Measurements from ENCODE around the gene SOX5. TPM values are rescaled to one million over a fixed set of nuclear protein-coding genes. Genes with fewer than 3 reads are reported as not detected.

SOX5 gene
- total RNA-seq, 1 donor from 2014 or later = 21.1 TPM

DNA sequence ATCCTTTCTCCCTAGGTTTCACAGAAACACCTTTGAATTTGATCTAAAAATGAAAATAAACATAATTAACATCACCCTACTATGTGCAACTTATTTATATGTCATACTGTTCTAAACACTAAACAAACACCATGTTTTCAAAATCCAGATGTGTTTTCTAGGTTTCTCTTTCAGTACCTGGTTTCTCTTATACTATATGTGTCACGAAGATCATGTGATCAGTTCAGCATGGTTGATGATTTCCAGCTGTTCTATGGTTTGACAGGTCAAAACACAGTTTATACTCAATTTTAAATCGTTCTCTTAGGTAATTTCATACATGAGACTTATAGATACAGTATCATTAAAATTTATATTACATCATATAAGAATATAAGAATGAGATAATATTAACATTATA lies 373.1 kb downstream of the SOX5 start:
- TF ChIP-seq POLR2A (IDR thresholded peaks at IDR 0.05) (no peak), POLR2AphosphoS5 (IDR thresholded peaks at IDR 0.05; ENCODE audit: insufficient read depth in 1 of 2, low read depth in 1 of 2) (no peak)
- TF ChIP-seq, protein P1, sequence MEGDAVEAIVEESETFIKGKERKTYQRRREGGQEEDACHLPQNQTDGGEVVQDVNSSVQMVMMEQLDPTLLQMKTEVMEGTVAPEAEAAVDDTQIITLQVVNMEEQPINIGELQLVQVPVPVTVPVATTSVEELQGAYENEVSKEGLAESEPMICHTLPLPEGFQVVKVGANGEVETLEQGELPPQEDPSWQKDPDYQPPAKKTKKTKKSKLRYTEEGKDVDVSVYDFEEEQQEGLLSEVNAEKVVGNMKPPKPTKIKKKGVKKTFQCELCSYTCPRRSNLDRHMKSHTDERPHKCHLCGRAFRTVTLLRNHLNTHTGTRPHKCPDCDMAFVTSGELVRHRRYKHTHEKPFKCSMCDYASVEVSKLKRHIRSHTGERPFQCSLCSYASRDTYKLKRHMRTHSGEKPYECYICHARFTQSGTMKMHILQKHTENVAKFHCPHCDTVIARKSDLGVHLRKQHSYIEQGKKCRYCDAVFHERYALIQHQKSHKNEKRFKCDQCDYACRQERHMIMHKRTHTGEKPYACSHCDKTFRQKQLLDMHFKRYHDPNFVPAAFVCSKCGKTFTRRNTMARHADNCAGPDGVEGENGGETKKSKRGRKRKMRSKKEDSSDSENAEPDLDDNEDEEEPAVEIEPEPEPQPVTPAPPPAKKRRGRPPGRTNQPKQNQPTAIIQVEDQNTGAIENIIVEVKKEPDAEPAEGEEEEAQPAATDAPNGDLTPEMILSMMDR (IDR thresholded peaks at IDR 0.05) = no peak
- Histone ChIP-seq H3K27me3 (no peaks in the 10 kb centered on the region), H3K4me1 (no peaks in the 10 kb centered on the region), H3K36me3 (no peaks in the 10 kb centered on the region), H3K9me3 (no peaks in the 10 kb centered on the region), H3K27ac (no peak overlapping the region), H3K4me3 (no peak overlapping the region)
- no peak for DNase-seq (ENCODE audit: extremely low spot score in 2 of 2)
- intact Hi-C loops (cut with DNase I) = no loop called here

DNA sequence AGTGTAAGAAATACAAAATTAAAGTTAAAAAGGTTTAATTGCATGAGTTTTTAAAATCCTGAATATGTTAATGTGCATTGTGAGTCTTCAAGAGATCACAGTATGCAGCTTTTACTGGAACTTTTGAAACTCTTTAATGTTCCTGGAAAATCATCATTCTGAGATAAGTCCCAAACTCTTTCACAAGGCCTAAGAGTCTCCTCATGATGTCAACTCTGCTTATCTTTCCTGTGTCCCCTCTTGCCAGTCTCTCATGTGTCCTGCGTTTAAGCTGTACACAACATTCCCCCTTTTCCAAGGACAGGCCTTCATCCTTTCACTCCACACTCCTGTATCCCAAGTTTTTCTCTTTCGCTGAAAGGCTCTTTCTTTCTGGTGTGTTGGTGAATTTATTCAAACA lies 380.1 kb downstream of the SOX5 start:
- peaks cover 12% of the 10 kb centered on the region for H3K4me1 ChIP-seq

DNA sequence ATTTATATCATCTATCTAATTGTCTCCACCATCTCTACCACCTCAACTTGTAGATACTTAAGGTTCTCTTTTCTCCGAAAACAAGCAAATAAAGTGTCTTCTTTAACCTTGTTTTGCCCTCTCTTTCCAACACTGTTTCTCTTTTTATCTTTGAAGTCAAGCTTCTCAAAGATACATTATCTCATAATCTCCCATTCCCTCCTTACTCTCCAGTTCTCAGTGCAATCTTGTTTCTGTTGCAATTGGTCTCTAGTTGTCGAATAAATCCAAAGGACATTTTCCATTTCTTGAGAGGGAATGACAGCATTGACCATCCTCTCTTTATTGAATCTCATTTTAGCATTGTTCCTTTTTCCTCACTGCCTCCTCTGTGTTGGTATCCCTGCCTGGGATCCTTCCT lies 383.3 kb downstream of the SOX5 start:
- no peaks in the 10 kb centered on the region for H3K9me3 ChIP-seq
- no peaks in the 10 kb centered on the region for H3K36me3 ChIP-seq
- intact Hi-C loops (cut with DNase I) = no loop called here
- DNase-seq (ENCODE audit: extremely low spot score in 2 of 2) = no peak
- no peak overlapping the region for H3K4me3 ChIP-seq
- TF ChIP-seq, protein P1 (IDR thresholded peaks at IDR 0.05) = no peak
- no peak for TF ChIP-seq POLR2AphosphoS5 (IDR thresholded peaks at IDR 0.05; ENCODE audit: insufficient read depth in 1 of 2, low read depth in 1 of 2)
- TF ChIP-seq POLR2A (IDR thresholded peaks at IDR 0.05) = no peak
- H3K27me3 ChIP-seq = no peaks in the 10 kb centered on the region
- peaks cover 15% of the 10 kb centered on the region for H3K4me1 ChIP-seq
- H3K27ac ChIP-seq = no peak overlapping the region

More for the DNA sequence above, 380.1 kb downstream of the SOX5 start:
- no peak for DNase-seq (ENCODE audit: extremely low spot score in 2 of 2)
- TF ChIP-seq, protein P1 (IDR thresholded peaks at IDR 0.05) = no peak
- TF ChIP-seq POLR2A (IDR thresholded peaks at IDR 0.05) (no peak), POLR2AphosphoS5 (IDR thresholded peaks at IDR 0.05; ENCODE audit: insufficient read depth in 1 of 2, low read depth in 1 of 2) (no peak)
- no peaks in the 10 kb centered on the region for H3K9me3 ChIP-seq
- H3K4me3 ChIP-seq = no peak overlapping the region
- no peaks in the 10 kb centered on the region for H3K27me3 ChIP-seq
- no peak overlapping the region for H3K27ac ChIP-seq
- H3K36me3 ChIP-seq = no peaks in the 10 kb centered on the region
- intact Hi-C loops (cut with DNase I) = no loop called here

DNA sequence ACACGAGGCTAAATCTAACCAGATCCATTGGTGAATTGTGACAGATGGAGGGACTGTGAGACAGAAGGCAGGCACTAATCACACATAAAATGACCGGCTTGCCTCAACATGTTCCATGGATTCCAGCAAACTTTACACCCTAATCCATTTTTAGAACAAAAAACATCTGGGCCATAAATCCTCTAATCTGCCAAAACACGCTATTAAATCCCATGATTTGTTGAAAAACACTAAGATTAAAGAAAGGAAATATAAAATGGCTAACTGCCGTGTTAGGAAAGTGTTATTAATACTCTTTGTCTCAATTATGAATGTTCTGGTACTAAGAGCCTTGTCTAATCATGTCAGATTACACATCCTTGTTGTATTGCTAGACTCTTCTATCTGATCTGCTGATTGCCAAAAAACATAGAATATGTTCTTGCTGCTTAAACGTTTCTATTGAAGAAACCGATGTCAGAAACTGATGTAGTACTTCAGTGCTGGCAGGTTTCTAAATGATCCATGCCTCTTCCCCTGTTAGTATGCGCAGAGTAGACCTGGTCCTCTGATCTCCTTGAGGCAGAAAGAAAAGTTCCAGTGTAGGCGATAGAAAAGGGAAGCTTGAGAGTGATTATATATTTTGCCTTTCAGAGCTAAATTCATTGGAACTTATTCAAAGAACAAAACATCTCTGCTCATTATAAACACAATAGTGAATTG lies 384.9 kb downstream of the SOX5 start:
- H3K36me3 ChIP-seq = no peaks in the 10 kb centered on the region
- peaks cover 15% of the 10 kb centered on the region for H3K4me1 ChIP-seq
- intact Hi-C loops (cut with DNase I) = no loop called here
- no peaks in the 10 kb centered on the region for H3K27me3 ChIP-seq
- H3K9me3 ChIP-seq = no peaks in the 10 kb centered on the region
- TF ChIP-seq, protein P1 (IDR thresholded peaks at IDR 0.05) = no peak
- no peak for TF ChIP-seq POLR2AphosphoS5 (IDR thresholded peaks at IDR 0.05; ENCODE audit: insufficient read depth in 1 of 2, low read depth in 1 of 2)
- TF ChIP-seq POLR2A (IDR thresholded peaks at IDR 0.05) = no peak
- no peak overlapping the region for H3K4me3 ChIP-seq
- DNase-seq (ENCODE audit: extremely low spot score in 2 of 2) = no peak
- no peak overlapping the region for H3K27ac ChIP-seq

Measured in vagina (tissue), 2 donors.